ENCODE measurements around the gene PCAT7.

The PCAT7 gene

DNA sequence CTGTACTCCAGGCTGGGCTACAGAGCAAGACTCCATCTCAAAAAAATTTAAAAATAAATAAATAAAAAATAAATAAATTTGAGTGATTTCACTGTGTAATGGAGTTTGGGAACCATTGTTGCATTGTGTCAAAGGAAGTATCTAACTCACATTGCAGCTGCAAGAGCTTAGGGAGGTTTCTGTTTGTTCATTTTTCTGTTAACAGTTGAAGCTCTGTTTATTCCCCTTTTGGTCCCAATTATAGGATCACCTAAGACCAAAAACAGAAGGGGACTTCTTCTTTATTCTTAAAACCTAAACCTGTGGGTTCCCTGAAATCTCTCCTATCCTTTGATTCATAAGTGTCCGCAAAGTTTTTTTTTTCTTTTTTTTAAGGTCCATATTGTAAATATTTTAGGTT is 28.6 kb upstream of the PCAT7 start:
- H3K79me2 ChIP-seq (ENCODE audit: insufficient read depth, low read depth) = no peaks in the 10 kb centered on the region
- H3K27ac ChIP-seq = no peak overlapping the region
- no peaks in the 10 kb centered on the region for H3K36me3 ChIP-seq (ENCODE audit: insufficient read depth)
- no peaks in the 10 kb centered on the region for H4K20me1 ChIP-seq (ENCODE audit: insufficient read depth)
- no peaks in the 10 kb centered on the region for H3K27me3 ChIP-seq (ENCODE audit: insufficient read depth, low read depth)
- H2AFZ ChIP-seq (ENCODE audit: low read depth) = no peak overlapping the region
- H3K4me1 ChIP-seq (ENCODE audit: low read depth, poor library complexity, severe bottlenecking) = no peaks in the 10 kb centered on the region
- H3K9ac ChIP-seq = no peak overlapping the region
- H3K4me3 ChIP-seq (IDR thresholded peaks at IDR 0.05; ENCODE audit: insufficient read depth, low read depth, low read length) = no peak overlapping the region
- H3K4me2 ChIP-seq = no peak overlapping the region
- TF ChIP-seq CTCF (conservative IDR thresholded peaks at IDR 0.05; ENCODE audit: low read depth, low read length) = no peak

DNA sequence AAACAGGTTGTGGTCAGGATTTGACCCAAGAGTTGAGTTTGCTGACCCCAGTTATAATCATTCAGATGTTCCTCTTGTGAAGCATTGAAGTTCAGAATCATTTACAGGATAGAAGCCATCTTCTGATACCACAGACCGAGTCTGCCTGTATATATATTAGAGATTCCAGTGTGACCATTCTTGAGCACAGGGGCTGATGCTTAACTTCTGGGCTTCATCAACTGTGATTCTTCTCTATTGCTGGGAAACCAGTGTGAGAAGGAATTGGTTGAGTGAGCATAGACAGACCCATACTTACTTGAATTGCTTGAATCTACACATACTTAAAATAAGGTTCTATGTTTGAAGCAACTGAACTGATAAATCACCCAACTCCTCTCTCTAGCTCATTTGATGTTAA is 27.9 kb upstream of the PCAT7 start:
- no peaks in the 10 kb centered on the region for H3K36me3 ChIP-seq (ENCODE audit: insufficient read depth)
- no peak overlapping the region for H3K4me2 ChIP-seq
- no peak overlapping the region for H3K9ac ChIP-seq
- no peaks in the 10 kb centered on the region for H4K20me1 ChIP-seq (ENCODE audit: insufficient read depth)
- H3K27ac ChIP-seq = no peak overlapping the region
- no peaks in the 10 kb centered on the region for H3K4me1 ChIP-seq (ENCODE audit: low read depth, poor library complexity, severe bottlenecking)
- no peak for TF ChIP-seq CTCF (conservative IDR thresholded peaks at IDR 0.05; ENCODE audit: low read depth, low read length)
- H3K4me3 ChIP-seq (IDR thresholded peaks at IDR 0.05; ENCODE audit: insufficient read depth, low read depth, low read length) = no peak overlapping the region
- no peaks in the 10 kb centered on the region for H3K79me2 ChIP-seq (ENCODE audit: insufficient read depth, low read depth)
- no peaks in the 10 kb centered on the region for H3K27me3 ChIP-seq (ENCODE audit: insufficient read depth, low read depth)
- H2AFZ ChIP-seq (ENCODE audit: low read depth) = no peak overlapping the region

GRCh38 chr9:94528886-94529285 is 26.0 kb upstream of the PCAT7 start:
- Histone ChIP-seq H4K20me1 (ENCODE audit: insufficient read depth) (no peaks in the 10 kb centered on the region), H3K36me3 (ENCODE audit: insufficient read depth) (no peaks in the 10 kb centered on the region), H3K9ac (no peak overlapping the region), H3K4me1 (ENCODE audit: low read depth, poor library complexity, severe bottlenecking) (no peaks in the 10 kb centered on the region), H3K27me3 (ENCODE audit: insufficient read depth, low read depth) (no peaks in the 10 kb centered on the region), H3K4me3 (IDR thresholded peaks at IDR 0.05; ENCODE audit: insufficient read depth, low read depth, low read length) (no peak overlapping the region), H3K79me2 (ENCODE audit: insufficient read depth, low read depth) (no peaks in the 10 kb centered on the region), H3K27ac (no peak overlapping the region), H3K4me2 (no peak overlapping the region), H2AFZ (ENCODE audit: low read depth) (no peak overlapping the region)
- no peak for TF ChIP-seq CTCF (conservative IDR thresholded peaks at IDR 0.05; ENCODE audit: low read depth, low read length)

DNA sequence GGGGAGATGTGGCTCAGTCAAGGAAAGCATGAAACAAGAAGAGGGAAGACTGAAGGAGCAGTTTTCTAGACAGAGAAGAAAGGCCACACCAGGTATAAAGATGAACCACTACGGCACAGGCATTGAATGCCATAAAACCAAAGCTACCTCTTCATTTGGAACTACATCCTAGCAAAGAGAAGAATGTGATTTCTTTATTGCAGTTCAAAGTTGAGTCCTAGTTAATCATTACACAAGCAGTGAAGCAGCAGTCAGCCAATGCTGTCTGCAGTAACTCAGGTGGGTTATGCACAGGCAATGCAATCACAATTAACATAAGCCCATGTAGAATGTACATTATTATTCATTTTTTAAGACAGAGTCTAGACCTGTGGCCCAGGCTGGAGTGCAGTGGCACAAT is 21.7 kb upstream of the PCAT7 start:
- Histone ChIP-seq H4K20me1 (ENCODE audit: insufficient read depth) (no peaks in the 10 kb centered on the region), H3K36me3 (ENCODE audit: insufficient read depth) (no peaks in the 10 kb centered on the region), H3K27ac (no peak overlapping the region), H3K4me2 (no peak overlapping the region), H3K4me3 (IDR thresholded peaks at IDR 0.05; ENCODE audit: insufficient read depth, low read depth, low read length) (no peak overlapping the region), H2AFZ (ENCODE audit: low read depth) (no peak overlapping the region), H3K9ac (no peak overlapping the region), H3K4me1 (ENCODE audit: low read depth, poor library complexity, severe bottlenecking) (no peaks in the 10 kb centered on the region), H3K27me3 (ENCODE audit: insufficient read depth, low read depth) (no peaks in the 10 kb centered on the region), H3K79me2 (ENCODE audit: insufficient read depth, low read depth) (no peaks in the 10 kb centered on the region)
- no peak for TF ChIP-seq CTCF (conservative IDR thresholded peaks at IDR 0.05; ENCODE audit: low read depth, low read length)

DNA sequence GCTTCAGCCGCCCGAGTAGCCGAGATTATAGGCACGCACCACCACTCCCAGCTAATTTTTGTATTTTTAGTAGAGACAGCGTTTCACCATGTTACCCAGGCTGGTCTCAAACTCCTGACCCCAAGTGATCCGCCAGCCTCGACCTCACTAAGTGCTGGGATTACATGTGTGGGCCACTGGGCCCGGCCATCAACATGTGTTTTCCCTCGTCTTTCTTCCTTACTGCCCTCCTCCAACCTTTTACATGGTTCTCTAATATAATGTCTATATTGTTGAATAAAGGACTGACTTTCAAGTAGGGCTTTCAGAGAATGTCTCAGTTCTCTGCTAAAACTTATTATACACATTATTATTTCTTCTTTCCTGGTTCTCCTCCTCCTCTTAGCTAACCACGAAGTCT is 21.3 kb upstream of the PCAT7 start:
- TF ChIP-seq CTCF (conservative IDR thresholded peaks at IDR 0.05; ENCODE audit: low read depth, low read length) = no peak
- Histone ChIP-seq H4K20me1 (ENCODE audit: insufficient read depth) (no peaks in the 10 kb centered on the region), H3K36me3 (ENCODE audit: insufficient read depth) (no peaks in the 10 kb centered on the region), H3K27me3 (ENCODE audit: insufficient read depth, low read depth) (no peaks in the 10 kb centered on the region), H3K4me3 (IDR thresholded peaks at IDR 0.05; ENCODE audit: insufficient read depth, low read depth, low read length) (no peak overlapping the region), H3K4me2 (no peak overlapping the region), H3K79me2 (ENCODE audit: insufficient read depth, low read depth) (no peaks in the 10 kb centered on the region), H2AFZ (ENCODE audit: low read depth) (no peak overlapping the region), H3K27ac (no peak overlapping the region), H3K9ac (no peak overlapping the region), H3K4me1 (ENCODE audit: low read depth, poor library complexity, severe bottlenecking) (no peaks in the 10 kb centered on the region)
